ENCODE results near the gene PAMR1.

The PAMR1 gene

GRCh38 chr11:35459489-35459888 is 65.9 kb downstream of the PAMR1 start:
- no peak for DNase-seq (ENCODE audit: low spot score)

- DNase-seq (ENCODE audit: low spot score): no peak
These were observed 66.6 kb downstream of the PAMR1 start for GRCh38 chr11:35458846-35459245.

GRCh38 chr11:35454362-35454761 is 71.1 kb downstream of the PAMR1 start:
- no peak for DNase-seq (ENCODE audit: low spot score)

GRCh38 chr11:35436581-35437250 is 88.7 kb downstream of the PAMR1 start:
- no peak for DNase-seq (ENCODE audit: low spot score)

GRCh38 chr11:35433588-35433987 is 91.8 kb downstream of the PAMR1 start:
- no peak for DNase-seq (ENCODE audit: low spot score)

- no peak for DNase-seq (ENCODE audit: low spot score)
These were observed 93.0 kb downstream of the PAMR1 start for GRCh38 chr11:35432464-35432863.

GRCh38 chr11:35427071-35427470 is 98.3 kb downstream of the PAMR1 start:
- DNase-seq (ENCODE audit: low spot score): no peak

- no peak for DNase-seq (ENCODE audit: low spot score)
These were observed 99.1 kb downstream of the PAMR1 start for GRCh38 chr11:35426351-35426750.

- DNase-seq (ENCODE audit: low spot score): no peak
These were observed 99.7 kb downstream of the PAMR1 start for GRCh38 chr11:35425603-35426212.

- no peak for DNase-seq (ENCODE audit: low spot score)
These were observed 101.1 kb downstream of the PAMR1 start for GRCh38 chr11:35424157-35424940.

GRCh38 chr11:35420371-35420770 is 105.0 kb downstream of the PAMR1 start:
- DNase-seq (ENCODE audit: low spot score): peak; percentile 24

- peak; percentile 58 for DNase-seq (ENCODE audit: low spot score)
These were observed 105.5 kb downstream of the PAMR1 start for GRCh38 chr11:35419830-35420333.

GRCh38 chr11:35419184-35419829 is 106.1 kb downstream of the PAMR1 start, which contains the start of gene SLC1A2:
Gene SLC1A2, minus strand, starts transcription at chr11:35419558. Its CDS starts 592 bp downstream, at chr11:35418966.
- peak; percentile 83 for DNase-seq (ENCODE audit: low spot score)

- DNase-seq (ENCODE audit: low spot score): peak; percentile 70
These were observed 106.9 kb downstream of the PAMR1 start for GRCh38 chr11:35418282-35419183.

- DNase-seq (ENCODE audit: low spot score): no peak
These were observed 109.9 kb downstream of the PAMR1 start for GRCh38 chr11:35415487-35415886.

- no peak for DNase-seq (ENCODE audit: low spot score)
These were observed 110.6 kb downstream of the PAMR1 start for GRCh38 chr11:35414776-35415175.

- no peak for DNase-seq (ENCODE audit: low spot score)
These were observed 111.1 kb downstream of the PAMR1 start for GRCh38 chr11:35414311-35414710.

GRCh38 chr11:35413598-35413997 is 111.8 kb downstream of the PAMR1 start:
- no peak for DNase-seq (ENCODE audit: low spot score)

GRCh38 chr11:35412285-35412684 is 113.1 kb downstream of the PAMR1 start:
- DNase-seq (ENCODE audit: low spot score): peak; percentile 70

GRCh38 chr11:35407041-35407440 is 118.4 kb downstream of the PAMR1 start:
- DNase-seq (ENCODE audit: low spot score): no peak

GRCh38 chr11:35404388-35404775 is 121.0 kb downstream of the PAMR1 start:
- peak; percentile 32 for DNase-seq (ENCODE audit: low spot score)
